ENCODE results near the gene ZNF473.
"Not testable (repeated sequence)": the region's sequence is repeated elsewhere in the genome, so short reads cannot be mapped to it uniquely, and the experiment has no call there.

DNA sequence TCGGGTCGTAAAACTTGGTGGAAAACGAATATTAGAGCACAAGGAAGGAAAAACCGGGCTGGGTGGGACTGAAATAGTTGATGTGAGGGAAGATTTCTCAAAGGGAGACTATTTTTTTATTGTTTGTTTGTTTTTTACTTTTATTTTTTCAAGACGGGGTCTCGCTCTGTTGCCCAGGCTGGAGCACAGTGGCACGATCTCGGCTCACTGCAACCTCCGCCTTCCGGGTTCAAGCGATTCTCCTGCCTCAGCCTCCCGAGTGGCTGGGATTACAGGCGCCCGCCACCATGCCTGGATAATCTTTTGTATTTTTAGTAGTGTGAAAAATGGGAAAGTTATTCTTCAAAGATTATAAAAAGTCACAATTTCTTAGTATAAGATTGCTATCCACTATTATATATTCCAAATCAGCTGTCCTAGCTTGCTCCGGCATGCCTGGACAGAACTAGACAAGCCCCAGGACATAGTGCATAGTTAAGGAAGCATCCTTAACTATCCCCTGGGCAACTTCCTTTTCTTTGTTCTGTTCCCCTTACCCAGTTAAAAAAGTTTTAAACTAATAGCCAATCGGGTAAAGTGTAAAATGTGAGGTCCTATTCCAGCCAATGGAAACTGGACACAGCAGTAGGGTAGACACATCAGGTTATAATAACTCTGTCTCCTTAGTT lies 25.6 kb downstream of the ZNF473 start:
- TF ChIP-seq, protein P1, sequence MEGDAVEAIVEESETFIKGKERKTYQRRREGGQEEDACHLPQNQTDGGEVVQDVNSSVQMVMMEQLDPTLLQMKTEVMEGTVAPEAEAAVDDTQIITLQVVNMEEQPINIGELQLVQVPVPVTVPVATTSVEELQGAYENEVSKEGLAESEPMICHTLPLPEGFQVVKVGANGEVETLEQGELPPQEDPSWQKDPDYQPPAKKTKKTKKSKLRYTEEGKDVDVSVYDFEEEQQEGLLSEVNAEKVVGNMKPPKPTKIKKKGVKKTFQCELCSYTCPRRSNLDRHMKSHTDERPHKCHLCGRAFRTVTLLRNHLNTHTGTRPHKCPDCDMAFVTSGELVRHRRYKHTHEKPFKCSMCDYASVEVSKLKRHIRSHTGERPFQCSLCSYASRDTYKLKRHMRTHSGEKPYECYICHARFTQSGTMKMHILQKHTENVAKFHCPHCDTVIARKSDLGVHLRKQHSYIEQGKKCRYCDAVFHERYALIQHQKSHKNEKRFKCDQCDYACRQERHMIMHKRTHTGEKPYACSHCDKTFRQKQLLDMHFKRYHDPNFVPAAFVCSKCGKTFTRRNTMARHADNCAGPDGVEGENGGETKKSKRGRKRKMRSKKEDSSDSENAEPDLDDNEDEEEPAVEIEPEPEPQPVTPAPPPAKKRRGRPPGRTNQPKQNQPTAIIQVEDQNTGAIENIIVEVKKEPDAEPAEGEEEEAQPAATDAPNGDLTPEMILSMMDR (IDR thresholded peaks at IDR 0.05) = not testable (repeated sequence)
- TF ChIP-seq POLR2AphosphoS5, EP300 (IDR thresholded peaks at IDR 0.05): not testable (repeated sequence)
